Measurements from ENCODE around the gene LMO1. TPM values are rescaled to one million over a fixed set of nuclear protein-coding genes. Genes with fewer than 3 reads are reported as not detected.

The LMO1 gene
- total and polyA plus RNA-seq, 10 of the 15 experiments (the other 5 are each of a cell fraction or from before 2014, with no cell fraction given): not detected

DNA sequence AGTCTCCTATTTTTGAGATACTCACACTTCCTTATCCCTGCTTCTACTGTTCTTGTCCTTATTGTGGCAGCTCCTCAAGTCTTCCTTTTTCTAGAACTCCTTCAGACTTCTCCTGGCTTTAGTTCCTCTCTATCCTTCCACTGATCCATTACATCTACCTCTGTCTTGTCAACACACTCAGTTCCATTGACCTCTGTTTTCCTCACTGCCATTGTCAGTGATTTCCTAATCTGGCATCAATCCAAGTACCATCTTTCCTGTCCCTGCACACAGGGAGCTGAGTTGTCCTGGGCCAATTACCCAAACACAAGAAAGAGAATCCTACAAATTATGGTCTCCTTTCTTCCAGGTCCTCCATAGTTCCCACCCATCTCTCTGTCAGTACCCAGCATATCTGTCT lies 66.9 kb downstream of the LMO1 start:
- Histone ChIP-seq H3K36me3 (ENCODE audit: control insufficient read depth in 2 of 2, insufficient read depth in 2 of 2, low read length in 1 of 2) (no peaks in the 10 kb centered on the region), H3K4me1 (ENCODE audit: control insufficient read depth, insufficient read depth, low read length) (peaks cover 4% of the 10 kb centered on the region; the same call in 1 of the 2 replicates), H3K4me2 (ENCODE audit: control insufficient read depth, insufficient read depth) (no peak overlapping the region), H2AFZ (ENCODE audit: control insufficient read depth, low read depth, low read length) (no peak overlapping the region), H3K27me3 (replicated peaks in 1 of 2; ENCODE audit: control insufficient read depth in 2 of 2, insufficient read depth in 2 of 2, low read length in 1 of 2) (no peaks in the 10 kb centered on the region; a peak in 1 of 4 replicates), H3K27ac (ENCODE audit: control insufficient read depth, insufficient read depth) (no peak overlapping the region), H3K9me3 (replicated peaks; ENCODE audit: control insufficient read depth, insufficient read depth, low read length) (no peaks in the 10 kb centered on the region), H3K4me3 (no peak overlapping the region), H3K9ac (ENCODE audit: control insufficient read depth, insufficient read depth, low read length) (no peak overlapping the region), H4K20me1 (ENCODE audit: control insufficient read depth, insufficient read depth) (no peaks in the 10 kb centered on the region), H3K79me2 (ENCODE audit: control insufficient read depth, insufficient read depth, low read length) (no peaks in the 10 kb centered on the region)
- no peak for ATAC-seq
- RAD21 ChIA-PET (ENCODE audit: unreplicated experiment): interaction anchor here (1.0 to 2.6 kb wide), 2 partner anchors 11 to 371 kb away, joined by 6 to 20 read pairs; no protein-coding TSS in a partner anchor
- TF ChIP-seq SRF (IDR thresholded peaks at IDR 0.05; ENCODE audit: low read depth in 2 of 2, low read length in 2 of 2) (no peak), ZNF274 (IDR thresholded peaks at IDR 0.05; ENCODE audit: insufficient read depth, insufficient read length) (no peak), RCOR1 (conservative IDR thresholded peaks at IDR 0.05; ENCODE audit: low read depth, low read length) (no peak), CHD1 (IDR thresholded peaks at IDR 0.05; ENCODE audit: low read depth, low read length) (no peak), POLR2A (IDR thresholded peaks at IDR 0.05; ENCODE audit: low read depth, low read length) (no peak), SMARCA5 (IDR thresholded peaks at IDR 0.05) (no peak), JUND (IDR thresholded peaks at IDR 0.05; ENCODE audit: low read depth, low read length) (no peak), SP1 (IDR thresholded peaks at IDR 0.05; ENCODE audit: low read depth, low read length) (no peak), ETV6 (conservative IDR thresholded peaks at IDR 0.05 in 1 of 2, IDR thresholded peaks at IDR 0.05 in 1 of 2; ENCODE audit: borderline replicate concordance in 1 of 2, low read depth in 1 of 2) (no peak), MYC (IDR thresholded peaks at IDR 0.05; ENCODE audit: insufficient read depth, insufficient read length, insufficient replicate concordance, low read length, severe bottlenecking) (no peak), NFYA (IDR thresholded peaks at IDR 0.05; ENCODE audit: borderline replicate concordance, low read depth, low read length) (no peak), SMAD5 (IDR thresholded peaks at IDR 0.05; ENCODE audit: low read depth) (no peak)
- TF ChIP-seq, protein P1, sequence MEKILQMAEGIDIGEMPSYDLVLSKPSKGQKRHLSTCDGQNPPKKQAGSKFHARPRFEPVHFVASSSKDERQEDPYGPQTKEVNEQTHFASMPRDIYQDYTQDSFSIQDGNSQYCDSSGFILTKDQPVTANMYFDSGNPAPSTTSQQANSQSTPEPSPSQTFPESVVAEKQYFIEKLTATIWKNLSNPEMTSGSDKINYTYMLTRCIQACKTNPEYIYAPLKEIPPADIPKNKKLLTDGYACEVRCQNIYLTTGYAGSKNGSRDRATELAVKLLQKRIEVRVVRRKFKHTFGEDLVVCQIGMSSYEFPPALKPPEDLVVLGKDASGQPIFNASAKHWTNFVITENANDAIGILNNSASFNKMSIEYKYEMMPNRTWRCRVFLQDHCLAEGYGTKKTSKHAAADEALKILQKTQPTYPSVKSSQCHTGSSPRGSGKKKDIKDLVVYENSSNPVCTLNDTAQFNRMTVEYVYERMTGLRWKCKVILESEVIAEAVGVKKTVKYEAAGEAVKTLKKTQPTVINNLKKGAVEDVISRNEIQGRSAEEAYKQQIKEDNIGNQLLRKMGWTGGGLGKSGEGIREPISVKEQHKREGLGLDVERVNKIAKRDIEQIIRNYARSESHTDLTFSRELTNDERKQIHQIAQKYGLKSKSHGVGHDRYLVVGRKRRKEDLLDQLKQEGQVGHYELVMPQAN (conservative IDR thresholded peaks at IDR 0.05): no peak
- TF ChIP-seq, protein P2, sequence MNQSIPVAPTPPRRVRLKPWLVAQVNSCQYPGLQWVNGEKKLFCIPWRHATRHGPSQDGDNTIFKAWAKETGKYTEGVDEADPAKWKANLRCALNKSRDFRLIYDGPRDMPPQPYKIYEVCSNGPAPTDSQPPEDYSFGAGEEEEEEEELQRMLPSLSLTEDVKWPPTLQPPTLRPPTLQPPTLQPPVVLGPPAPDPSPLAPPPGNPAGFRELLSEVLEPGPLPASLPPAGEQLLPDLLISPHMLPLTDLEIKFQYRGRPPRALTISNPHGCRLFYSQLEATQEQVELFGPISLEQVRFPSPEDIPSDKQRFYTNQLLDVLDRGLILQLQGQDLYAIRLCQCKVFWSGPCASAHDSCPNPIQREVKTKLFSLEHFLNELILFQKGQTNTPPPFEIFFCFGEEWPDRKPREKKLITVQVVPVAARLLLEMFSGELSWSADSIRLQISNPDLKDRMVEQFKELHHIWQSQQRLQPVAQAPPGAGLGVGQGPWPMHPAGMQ (IDR thresholded peaks at IDR 0.05; ENCODE audit: borderline replicate concordance): no peak
- TF ChIP-seq, protein P3, sequence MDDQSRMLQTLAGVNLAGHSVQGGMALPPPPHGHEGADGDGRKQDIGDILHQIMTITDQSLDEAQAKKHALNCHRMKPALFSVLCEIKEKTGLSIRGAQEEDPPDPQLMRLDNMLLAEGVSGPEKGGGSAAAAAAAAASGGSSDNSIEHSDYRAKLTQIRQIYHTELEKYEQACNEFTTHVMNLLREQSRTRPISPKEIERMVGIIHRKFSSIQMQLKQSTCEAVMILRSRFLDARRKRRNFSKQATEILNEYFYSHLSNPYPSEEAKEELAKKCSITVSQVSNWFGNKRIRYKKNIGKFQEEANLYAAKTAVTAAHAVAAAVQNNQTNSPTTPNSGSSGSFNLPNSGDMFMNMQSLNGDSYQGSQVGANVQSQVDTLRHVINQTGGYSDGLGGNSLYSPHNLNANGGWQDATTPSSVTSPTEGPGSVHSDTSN (IDR thresholded peaks at IDR 0.05; ENCODE audit: insufficient replicate concordance, low read depth, low read length): no peak
- TF ChIP-seq, protein P4, sequence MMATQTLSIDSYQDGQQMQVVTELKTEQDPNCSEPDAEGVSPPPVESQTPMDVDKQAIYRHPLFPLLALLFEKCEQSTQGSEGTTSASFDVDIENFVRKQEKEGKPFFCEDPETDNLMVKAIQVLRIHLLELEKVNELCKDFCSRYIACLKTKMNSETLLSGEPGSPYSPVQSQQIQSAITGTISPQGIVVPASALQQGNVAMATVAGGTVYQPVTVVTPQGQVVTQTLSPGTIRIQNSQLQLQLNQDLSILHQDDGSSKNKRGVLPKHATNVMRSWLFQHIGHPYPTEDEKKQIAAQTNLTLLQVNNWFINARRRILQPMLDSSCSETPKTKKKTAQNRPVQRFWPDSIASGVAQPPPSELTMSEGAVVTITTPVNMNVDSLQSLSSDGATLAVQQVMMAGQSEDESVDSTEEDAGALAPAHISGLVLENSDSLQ (IDR thresholded peaks at IDR 0.05): no peak
- POLR2A ChIA-PET: no interaction called here
- intact Hi-C loops (cut with micrococcal nuclease; ENCODE audit: unreplicated experiment) (no loop called here), in situ Hi-C loops (cut with MboI) (no loop called here)
- no TSS peak for BruUV-seq (replicated peaks)
- SMC1A ChIA-PET (ENCODE audit: uncharacterized antibody, unreplicated experiment): interaction anchor here (1.1 to 3.1 kb wide), 6 partner anchors 8 to 371 kb away, joined by 3 to 13 read pairs (median 6); partner anchors contain the start of gene LMO1
- no peak for DNase-seq (ENCODE audit: low read depth, low spot score)
- FAIRE-seq: no peak
- CTCF ChIA-PET: interaction anchor here (1.1 to 5.5 kb wide), 4 partner anchors 8 to 369 kb away, joined by 3 to 132 read pairs (median 40); no protein-coding TSS in a partner anchor

All from GM12878 (cell line).